IMR-90 (cell line): ENCODE results near the gene EPGN.

Experiments used
- BHLHE40 ChIP-seq: fragments of 150-350 bp; IDR thresholded peaks from 2 replicates; pipeline ENCODE4 v1.6.1; 2016; ENCODE audit warnings: mild to moderate bottlenecking, low read depth, low read length
- CEBPB ChIP-seq: IDR thresholded peaks from 2 replicates; pipeline ENCODE4 v1.6.1; 2012; ENCODE audit warnings: low read depth, low read length, improper control_type of control experiment
- CHD1 ChIP-seq: IDR thresholded peaks from 2 replicates; pipeline ENCODE4 v1.6.1; 2012; ENCODE audit warnings: low read depth, low read length, improper control_type of control experiment
- MAFK ChIP-seq: IDR thresholded peaks from 2 replicates; pipeline ENCODE4 v1.6.1; 2012; ENCODE audit warnings: low read depth, low read length, improper control_type of control experiment
- MAZ ChIP-seq: IDR thresholded peaks from 2 replicates; pipeline ENCODE4 v1.6.1; 2012; ENCODE audit warnings: low read depth, mild to moderate bottlenecking, low read length, improper control_type of control experiment, moderate library complexity, borderline replicate concordance
- MXI1 ChIP-seq: IDR thresholded peaks from 2 replicates; pipeline ENCODE4 v1.6.1; 2012; ENCODE audit warnings: low read depth, mild to moderate bottlenecking, low read length, moderate library complexity, borderline replicate concordance
- NFE2L2 ChIP-seq: fragments of 150-350 bp; IDR thresholded peaks from 2 replicates; pipeline ENCODE4 v1.6.1; 2016; ENCODE audit warnings: low read depth, mild to moderate bottlenecking, low read length
- POLR2A ChIP-seq: IDR thresholded peaks from 2 replicates; pipeline ENCODE4 v1.6.1; 2012; ENCODE audit warnings: mild to moderate bottlenecking, low read depth, low read length
- RAD21 ChIP-seq: IDR thresholded peaks from 2 replicates; pipeline ENCODE4 v1.6.1; 2012; ENCODE audit warnings: low read length, improper control_type of control experiment
- RFX5 ChIP-seq: IDR thresholded peaks from 2 replicates; pipeline ENCODE4 v1.8.0; 2012; ENCODE audit warnings: low read depth, mild to moderate bottlenecking, low read length, moderate library complexity
- SMC3 ChIP-seq: fragments of 150-350 bp; IDR thresholded peaks from 2 replicates; pipeline ENCODE4 v1.6.1; 2016; ENCODE audit warnings: low read depth, mild to moderate bottlenecking, antibody characterized with exemption, low read length, moderate library complexity
- TF ChIP-seq, protein P1 (sequence below): conservative IDR thresholded peaks from 2 replicates; pipeline ENCODE4 v1.5.1; 2012; ENCODE audit warnings: mild to moderate bottlenecking, low read depth, low read length, improper control_type of control experiment
- TF ChIP-seq, protein P2 (sequence below): fragments of 150-350 bp; IDR thresholded peaks from 2 replicates; pipeline ENCODE4 v1.6.1; 2017; ENCODE audit warnings: mild to moderate bottlenecking, antibody characterized with exemption, low read length, low read depth
- TF ChIP-seq, protein P3 (sequence below): fragments of 150-350 bp; IDR thresholded peaks from 2 replicates; pipeline ENCODE4 v1.6.1; 2016; ENCODE audit warnings: low read depth, mild to moderate bottlenecking, low read length, moderate library complexity, borderline replicate concordance

DNA sequence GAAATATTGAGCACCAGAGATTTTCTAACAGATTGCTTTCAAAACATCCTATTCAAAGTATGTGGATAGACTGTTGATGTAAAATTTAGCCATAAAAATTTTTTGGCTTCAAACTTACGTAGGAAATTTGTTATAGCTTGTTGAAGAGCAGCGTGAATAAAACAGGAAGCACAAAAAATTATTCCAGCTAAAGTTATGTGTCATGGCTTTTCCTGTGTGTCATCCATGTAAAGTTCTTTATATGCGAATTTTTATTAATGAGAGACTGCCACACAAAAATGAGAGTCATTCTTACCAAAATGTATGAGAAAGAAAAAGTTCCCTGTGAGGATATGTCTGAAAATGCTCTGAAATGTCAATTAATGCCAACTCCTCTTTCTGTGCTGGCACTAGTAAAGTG lies 19.5 kb downstream of the EPGN start:
- TF ChIP-seq, protein P1, sequence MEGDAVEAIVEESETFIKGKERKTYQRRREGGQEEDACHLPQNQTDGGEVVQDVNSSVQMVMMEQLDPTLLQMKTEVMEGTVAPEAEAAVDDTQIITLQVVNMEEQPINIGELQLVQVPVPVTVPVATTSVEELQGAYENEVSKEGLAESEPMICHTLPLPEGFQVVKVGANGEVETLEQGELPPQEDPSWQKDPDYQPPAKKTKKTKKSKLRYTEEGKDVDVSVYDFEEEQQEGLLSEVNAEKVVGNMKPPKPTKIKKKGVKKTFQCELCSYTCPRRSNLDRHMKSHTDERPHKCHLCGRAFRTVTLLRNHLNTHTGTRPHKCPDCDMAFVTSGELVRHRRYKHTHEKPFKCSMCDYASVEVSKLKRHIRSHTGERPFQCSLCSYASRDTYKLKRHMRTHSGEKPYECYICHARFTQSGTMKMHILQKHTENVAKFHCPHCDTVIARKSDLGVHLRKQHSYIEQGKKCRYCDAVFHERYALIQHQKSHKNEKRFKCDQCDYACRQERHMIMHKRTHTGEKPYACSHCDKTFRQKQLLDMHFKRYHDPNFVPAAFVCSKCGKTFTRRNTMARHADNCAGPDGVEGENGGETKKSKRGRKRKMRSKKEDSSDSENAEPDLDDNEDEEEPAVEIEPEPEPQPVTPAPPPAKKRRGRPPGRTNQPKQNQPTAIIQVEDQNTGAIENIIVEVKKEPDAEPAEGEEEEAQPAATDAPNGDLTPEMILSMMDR: no peak
- no peak for TF ChIP-seq POLR2A
- no peak for TF ChIP-seq BHLHE40
- no peak for TF ChIP-seq CEBPB
- TF ChIP-seq MAFK: no peak
- TF ChIP-seq RAD21: no peak
- TF ChIP-seq MAZ: no peak
- no peak for TF ChIP-seq CHD1
- no peak for TF ChIP-seq NFE2L2
- TF ChIP-seq, protein P2, sequence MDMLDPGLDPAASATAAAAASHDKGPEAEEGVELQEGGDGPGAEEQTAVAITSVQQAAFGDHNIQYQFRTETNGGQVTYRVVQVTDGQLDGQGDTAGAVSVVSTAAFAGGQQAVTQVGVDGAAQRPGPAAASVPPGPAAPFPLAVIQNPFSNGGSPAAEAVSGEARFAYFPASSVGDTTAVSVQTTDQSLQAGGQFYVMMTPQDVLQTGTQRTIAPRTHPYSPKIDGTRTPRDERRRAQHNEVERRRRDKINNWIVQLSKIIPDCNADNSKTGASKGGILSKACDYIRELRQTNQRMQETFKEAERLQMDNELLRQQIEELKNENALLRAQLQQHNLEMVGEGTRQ: no peak
- TF ChIP-seq MXI1: no peak
- no peak for TF ChIP-seq RFX5
- TF ChIP-seq, protein P3, sequence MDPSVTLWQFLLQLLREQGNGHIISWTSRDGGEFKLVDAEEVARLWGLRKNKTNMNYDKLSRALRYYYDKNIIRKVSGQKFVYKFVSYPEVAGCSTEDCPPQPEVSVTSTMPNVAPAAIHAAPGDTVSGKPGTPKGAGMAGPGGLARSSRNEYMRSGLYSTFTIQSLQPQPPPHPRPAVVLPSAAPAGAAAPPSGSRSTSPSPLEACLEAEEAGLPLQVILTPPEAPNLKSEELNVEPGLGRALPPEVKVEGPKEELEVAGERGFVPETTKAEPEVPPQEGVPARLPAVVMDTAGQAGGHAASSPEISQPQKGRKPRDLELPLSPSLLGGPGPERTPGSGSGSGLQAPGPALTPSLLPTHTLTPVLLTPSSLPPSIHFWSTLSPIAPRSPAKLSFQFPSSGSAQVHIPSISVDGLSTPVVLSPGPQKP: no peak
- no peak for TF ChIP-seq SMC3
